ENCODE results near the gene HIGD1A. TPM values are rescaled to one million over a fixed set of nuclear protein-coding genes. Genes with fewer than 3 reads are reported as not detected.

The HIGD1A gene
- polyA plus RNA-seq, 3 donors = 44.3 to 246 (median 131) TPM

DNA sequence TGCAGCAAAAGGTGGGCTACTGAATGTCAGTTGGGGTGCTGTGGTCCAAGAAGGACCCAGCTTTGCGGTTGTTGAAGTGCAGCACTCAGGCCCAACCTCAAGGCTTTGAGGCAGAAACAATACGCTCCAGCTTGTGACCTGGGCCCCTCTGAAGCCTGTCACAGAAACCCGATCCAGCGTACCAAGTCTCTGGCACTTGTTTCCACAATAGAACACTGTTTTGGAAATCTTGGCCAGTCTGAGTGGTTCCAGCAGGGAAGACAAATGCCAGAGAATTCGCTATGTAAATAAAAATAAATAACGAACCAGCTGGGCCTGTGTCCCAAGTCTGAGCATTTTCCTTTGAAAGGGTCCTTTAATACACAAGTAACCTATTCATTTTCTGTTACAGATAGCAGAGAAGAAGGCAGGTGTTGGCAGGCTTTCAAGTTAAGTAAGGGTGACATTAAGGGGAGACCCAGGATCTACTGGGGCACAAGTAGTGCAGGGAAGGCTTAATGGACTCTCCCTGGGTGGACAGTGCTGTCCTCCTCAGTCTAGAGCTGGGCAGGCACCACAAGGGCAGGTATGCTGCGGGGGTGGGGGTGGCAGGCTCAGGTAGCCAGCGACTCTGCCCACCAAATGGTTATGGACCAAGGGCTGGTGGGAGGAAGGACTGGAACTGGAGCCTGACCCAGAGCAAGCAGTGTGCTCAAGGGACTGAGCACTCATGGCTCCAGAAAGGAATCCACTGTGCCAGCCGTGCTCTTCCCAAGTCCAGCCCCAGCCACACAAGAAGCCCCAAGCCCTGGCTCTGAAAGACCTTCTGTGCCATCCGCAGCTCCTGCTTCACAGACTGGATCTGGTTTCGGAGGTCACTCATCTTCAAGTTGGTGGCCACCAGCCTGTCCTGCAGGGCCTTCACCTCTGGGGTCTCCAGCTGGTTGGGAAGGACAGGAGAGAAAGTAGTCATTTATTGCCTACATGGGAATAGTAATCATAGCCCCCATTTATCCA is 57.5 kb downstream of the HIGD1A start:
- WGBS, 3 donors = 61 to 89% (median 84%) methylated on average over 11 of the region's 11 CpGs
- H3K27ac ChIP-seq (ENCODE audit: low read depth, low read length) = no peak overlapping the region

DNA sequence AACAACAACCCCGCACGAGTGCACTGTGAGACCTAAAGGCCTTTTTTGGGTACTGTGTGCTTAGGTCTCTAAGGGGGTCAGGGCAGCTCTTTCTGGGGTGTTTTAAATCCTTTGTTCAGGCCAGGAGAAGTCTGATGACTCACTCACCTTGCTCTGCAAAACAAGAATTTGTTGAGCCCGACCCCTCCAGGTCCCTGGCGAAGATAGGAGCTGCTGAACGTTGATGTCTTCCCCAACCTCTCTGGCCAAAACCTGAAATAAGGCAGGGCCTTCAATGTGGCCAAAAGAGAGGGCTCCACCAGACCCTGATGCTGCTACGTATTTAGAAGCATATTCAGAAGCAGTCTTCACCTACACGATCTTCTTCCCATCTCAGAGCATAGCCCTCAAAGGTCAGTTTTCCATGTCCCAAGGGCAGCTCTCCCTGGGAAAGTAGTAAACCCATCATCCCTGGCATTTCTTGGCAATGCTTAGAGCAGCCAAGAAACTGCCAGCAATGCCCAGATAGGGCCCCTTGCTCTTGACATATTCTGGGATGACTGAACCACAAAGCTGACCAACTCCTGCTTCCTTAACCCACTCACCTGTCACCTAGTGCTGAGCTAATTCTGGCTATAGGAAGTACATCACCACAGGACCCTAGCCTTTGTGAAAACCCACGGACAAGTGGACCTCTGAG is 58.4 kb downstream of the HIGD1A start:
- no peak overlapping the region for H3K27ac ChIP-seq (ENCODE audit: low read depth, low read length)

DNA sequence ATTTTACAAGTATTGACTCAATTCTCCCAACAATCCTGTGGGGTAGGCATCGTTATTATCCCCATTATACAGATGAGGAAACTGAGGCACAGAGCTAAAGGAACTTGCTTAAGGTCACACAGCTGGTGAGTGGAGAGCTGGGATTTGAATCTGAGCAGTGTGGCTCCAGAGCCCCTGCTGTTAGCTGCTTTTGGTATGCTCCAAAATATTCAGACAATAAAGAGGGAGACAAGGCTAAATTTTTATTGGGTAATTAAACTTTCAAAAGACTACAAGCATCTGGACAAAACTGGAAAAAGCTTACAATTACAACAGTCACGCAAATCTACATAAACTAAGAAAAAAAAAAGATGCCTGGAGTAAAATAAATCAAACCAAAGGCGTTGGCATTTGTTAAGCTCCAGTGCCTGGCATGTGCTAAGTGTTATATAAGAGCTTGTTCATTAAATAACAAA is 59.0 kb downstream of the HIGD1A start:
- WGBS, 3 donors = 82 to 91% (median 86%) methylated on average over 3 of the region's 3 CpGs
- H3K27ac ChIP-seq (ENCODE audit: low read depth, low read length) = no peak overlapping the region

More for the DNA sequence above, 58.4 kb downstream of the HIGD1A start:
- 71 to 85% (median 76%) methylated on average over 8 of the region's 8 CpGs for WGBS, 3 donors

DNA sequence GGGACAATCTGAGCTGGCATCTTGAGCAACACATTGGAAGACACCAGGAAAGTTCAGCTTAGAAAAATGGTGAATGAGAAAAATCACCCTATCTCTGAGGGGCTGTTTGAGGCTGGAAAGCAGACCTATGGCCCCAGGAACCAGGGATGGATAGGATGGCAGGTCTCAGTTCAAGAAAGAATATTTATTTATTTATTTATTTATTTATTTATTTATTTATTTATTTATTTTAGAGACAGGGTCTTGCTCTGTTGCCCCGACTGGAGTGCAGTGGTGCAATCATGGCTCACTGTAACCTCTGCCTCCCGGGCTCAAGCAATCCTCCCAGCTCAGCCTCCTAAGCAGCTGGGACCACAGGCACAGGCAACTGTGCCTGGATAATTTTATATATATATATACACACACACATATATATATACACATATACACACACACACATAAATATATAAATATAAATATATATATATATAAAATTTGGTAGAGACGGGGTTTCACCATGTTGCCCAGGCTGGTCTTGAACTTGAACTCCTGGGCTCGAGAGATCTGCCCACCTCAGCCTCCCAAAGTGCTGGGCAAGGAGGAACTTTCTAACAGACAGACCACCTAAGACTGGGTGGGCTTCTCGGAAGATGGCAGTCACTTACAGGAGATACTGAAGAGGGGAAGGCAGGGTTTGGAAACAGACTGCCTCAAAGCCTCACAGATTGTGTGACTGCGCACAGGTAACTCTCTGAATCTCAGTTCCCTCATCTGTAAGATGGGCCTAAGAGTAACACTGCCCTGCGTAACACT is 60.9 kb downstream of the HIGD1A start:
- H3K27ac ChIP-seq (ENCODE audit: low read depth, low read length) = no peak overlapping the region
- 90 to 95% (median 92%) methylated on average over 7 of the region's 7 CpGs for WGBS, 3 donors

DNA sequence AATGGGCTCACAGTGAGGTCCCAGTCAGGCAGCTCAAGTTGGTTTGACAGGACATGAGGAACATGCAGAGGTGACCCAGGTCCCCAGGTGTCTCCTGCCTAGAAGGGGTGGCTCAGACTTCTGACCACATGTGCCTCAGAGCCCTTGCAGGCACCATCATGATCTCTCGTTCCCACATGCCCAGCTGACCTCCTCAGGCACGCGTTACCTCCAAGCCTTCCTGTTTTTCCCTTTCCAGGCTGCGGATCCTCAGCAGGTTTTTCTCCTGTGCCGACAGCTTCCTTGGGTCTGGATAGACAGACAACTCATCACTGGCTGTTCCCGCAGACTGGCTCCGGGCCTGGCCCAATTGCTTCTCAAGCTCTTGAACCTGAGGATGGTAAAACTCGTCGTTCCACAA is 61.6 kb downstream of the HIGD1A start:
- H3K27ac ChIP-seq (ENCODE audit: low read depth, low read length) = no peak overlapping the region
- WGBS, 3 donors = 88 to 96% (median 94%) methylated on average over 9 of the region's 9 CpGs

DNA sequence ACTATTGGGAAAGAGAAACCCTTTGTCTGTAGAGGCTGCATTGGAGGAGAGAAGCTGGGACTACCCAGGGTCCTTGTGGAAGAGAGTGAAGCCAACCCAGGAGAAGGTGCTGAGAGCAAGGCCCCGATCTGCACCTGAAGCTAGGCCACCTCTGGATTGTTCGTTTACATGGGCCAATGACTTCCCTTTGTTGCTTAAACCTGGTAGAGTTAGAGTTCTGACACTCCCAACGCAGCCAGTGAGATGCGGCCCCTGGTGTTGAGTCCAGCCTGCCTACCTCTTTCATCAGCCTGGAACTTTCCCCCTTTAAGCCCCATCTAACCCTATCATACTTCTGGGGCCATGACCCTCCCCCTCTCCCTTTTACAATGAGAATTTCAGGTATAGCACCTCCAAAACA is 62.0 kb downstream of the HIGD1A start:
- no peak overlapping the region for H3K27ac ChIP-seq (ENCODE audit: low read depth, low read length)
- WGBS, 3 donors = 81 to 88% (median 87%) methylated on average over 4 of the region's 4 CpGs

DNA sequence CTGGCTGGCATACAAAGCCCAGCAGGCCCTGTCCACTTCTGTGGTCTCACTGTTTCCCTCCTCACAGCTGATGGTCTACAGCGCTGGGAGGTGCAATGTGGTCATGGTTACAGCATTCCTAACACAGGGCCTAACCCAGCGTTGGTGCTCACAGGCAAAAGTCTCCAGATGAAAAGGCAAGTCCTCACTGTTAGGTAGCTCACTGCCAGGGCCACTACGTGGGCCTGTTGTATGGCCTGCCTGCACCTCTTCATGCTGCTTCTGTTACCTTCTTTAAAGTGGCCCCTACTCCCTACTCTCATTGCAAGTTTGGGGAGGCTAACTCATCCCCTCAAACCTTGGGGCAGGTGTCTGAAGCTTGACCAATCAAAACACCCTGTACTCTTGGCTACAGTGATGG is 62.5 kb downstream of the HIGD1A start:
- 83 to 96% (median 91%) methylated on average over 3 of the region's 3 CpGs for WGBS, 3 donors
- H3K27ac ChIP-seq (ENCODE audit: low read depth, low read length) = no peak overlapping the region

DNA sequence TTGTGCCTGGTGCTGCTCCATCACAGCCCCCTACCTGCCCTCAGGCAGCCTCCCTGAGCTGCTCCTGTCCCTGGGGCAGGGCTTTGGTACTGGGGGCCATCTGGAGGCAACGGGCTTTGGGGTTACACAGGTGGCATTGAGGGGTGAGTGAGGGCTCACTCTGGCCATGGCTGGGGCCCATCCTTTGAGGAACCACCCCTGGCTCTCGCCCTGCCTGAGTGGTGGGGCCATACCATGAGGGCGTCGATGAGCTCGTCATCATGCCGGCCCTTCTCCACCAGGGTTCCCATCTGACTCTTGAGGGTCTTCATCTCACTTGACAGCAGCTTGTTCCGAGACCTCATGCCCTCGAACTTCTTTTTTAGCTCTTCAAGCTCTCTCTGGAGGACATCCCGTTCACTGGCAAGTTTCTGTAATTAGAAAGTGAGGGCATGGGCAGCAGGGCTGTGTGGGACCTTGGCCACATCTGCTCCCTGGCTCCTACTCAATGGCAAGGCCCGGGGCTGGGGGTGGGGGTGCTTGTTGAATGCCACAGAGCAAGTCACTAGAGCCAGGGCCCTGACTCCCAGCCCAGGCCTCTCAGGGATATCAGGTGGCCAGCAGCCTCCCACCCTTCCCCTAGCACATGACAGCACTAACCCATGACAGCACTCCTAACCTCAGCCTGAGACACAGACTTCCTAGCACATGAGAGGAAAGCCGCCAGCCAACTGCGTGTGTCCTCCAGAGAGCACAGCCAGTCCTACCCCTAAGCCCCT is 64.7 kb downstream of the HIGD1A start:
- H3K27ac ChIP-seq (ENCODE audit: low read depth, low read length) = no peak overlapping the region

DNA sequence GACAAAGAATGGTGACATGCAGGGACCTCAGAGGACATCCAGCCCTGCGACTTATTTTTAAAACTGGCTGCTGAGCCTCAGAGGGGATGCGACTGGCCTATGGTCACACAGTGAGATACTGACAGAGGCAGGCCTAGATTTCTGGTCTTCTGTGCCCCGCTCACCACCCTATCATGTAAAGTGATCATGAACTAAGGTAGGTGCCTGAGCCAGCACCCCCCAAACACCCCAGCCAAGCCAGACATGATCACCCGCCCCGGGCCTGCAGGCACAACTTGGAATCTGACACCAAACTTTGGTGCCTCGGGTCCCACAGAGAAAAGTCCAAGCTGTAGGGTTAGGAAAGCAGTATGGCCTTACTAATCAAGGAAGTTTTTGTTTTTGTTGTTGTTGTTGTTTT is 67.8 kb downstream of the HIGD1A start:
- H3K27ac ChIP-seq (ENCODE audit: low read depth, low read length) = no peak overlapping the region
- whole genome bisulfite sequencing, 3 donors = 87 to 91% (median 90%) methylated on average over 6 of the region's 6 CpGs

More for the DNA sequence above, 64.7 kb downstream of the HIGD1A start:
- WGBS, 3 donors = 87 to 88% (median 87%) methylated on average over 12 of the region's 12 CpGs

DNA sequence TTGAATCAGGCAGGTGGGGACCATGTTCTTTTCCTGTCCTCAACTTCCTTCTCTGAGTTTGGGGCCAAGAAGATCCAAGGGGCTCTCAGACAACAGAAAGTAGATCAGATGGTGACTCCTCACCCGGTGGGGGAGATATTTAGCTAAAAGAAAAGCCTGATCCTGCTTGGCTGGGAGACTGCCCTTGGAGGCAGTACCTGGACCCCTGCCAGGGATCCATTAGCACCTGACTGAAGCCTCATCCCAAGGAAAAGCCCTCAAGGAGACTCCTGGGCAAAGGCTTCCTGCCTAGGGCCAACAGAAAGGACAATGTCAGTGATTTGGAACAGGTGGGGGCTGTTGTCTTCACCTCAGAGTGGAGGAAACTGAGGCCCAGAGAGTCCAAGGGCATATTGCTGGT is 68.2 kb downstream of the HIGD1A start:
- H3K27ac ChIP-seq (ENCODE audit: low read depth, low read length) = no peak overlapping the region
- WGBS, 3 donors = 36 to 50% (median 48%) methylated on average over 1 of the region's 1 CpG

DNA sequence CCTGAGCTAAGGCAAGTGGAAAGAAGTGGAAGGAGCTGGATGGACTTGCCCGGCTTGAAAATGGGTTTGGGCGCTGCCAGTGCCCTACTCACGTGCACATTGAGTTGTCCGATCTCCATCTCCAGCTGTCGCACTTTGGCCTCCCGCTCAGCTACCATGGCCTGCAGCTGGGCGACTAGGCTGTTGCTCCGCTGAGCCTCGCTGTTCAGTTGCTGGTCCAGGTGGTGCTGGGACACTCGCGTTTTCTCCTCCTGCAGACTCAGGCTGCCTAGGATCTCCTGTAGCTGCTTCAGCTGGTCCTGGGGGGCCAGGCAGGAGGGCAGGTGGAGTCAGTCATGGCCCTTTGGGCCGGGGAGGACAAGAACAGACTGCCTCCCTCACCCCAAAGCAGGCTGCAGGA is 68.7 kb downstream of the HIGD1A start:
- H3K27ac ChIP-seq (ENCODE audit: low read depth, low read length) = no peak overlapping the region
- WGBS, 3 donors = 93 to 96% (median 94%) methylated on average over 12 of the region's 12 CpGs

DNA sequence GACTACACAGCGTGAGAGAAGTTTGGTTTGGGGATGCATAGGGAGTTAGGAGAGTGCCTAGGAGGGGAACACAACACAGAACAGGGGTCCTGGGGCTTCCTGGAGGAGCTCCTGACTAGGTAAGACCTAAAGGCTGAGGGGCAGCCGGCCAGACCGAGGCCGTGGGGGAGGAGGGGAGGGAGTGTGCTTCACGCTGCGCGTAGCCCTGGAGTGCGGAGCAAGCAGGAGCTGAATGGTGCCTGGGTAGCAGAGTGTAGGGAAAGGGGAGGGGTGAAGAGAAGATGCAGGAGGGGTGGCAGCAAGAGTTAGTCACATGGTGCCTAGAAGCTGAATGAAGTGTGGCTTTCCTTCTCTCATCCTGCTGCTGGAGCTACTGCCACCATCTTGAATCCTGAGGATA is 69.3 kb downstream of the HIGD1A start:
- no peak overlapping the region for H3K27ac ChIP-seq (ENCODE audit: low read depth, low read length)
- WGBS, 3 donors = 74 to 81% (median 77%) methylated on average over 8 of the region's 8 CpGs

DNA sequence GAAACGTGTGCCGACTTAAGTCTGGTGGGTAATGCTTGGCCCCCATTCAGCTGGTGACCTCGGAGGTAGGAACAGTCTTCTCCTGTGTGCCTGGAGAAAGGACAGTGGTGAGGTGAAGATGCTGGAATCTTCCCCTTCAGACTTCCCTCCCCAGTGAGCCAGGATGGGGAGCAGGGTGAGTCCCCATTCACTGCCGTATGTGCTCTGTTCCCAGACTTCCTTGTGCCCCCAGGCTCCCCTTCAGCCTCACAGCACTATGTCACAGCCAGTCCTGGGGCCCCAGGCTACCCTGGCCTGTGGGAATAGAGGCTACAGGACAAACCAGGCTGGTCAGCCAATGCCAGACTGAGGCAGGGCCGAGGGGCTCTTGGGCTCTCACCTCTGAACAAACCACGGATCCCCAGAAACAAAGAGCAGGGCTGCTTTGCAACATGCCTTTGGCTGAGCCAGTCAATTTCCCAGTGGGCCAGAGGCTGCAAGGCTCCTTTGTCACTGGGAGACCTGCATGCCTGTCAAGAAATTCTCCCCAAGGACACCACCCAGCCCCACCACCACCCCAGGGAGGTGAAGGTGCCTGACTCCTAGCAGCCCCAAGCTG is 69.9 kb downstream of the HIGD1A start:
- H3K27ac ChIP-seq (ENCODE audit: low read depth, low read length) = no peak overlapping the region
- WGBS, 3 donors = 79 to 85% (median 83%) methylated on average over 6 of the region's 6 CpGs

DNA sequence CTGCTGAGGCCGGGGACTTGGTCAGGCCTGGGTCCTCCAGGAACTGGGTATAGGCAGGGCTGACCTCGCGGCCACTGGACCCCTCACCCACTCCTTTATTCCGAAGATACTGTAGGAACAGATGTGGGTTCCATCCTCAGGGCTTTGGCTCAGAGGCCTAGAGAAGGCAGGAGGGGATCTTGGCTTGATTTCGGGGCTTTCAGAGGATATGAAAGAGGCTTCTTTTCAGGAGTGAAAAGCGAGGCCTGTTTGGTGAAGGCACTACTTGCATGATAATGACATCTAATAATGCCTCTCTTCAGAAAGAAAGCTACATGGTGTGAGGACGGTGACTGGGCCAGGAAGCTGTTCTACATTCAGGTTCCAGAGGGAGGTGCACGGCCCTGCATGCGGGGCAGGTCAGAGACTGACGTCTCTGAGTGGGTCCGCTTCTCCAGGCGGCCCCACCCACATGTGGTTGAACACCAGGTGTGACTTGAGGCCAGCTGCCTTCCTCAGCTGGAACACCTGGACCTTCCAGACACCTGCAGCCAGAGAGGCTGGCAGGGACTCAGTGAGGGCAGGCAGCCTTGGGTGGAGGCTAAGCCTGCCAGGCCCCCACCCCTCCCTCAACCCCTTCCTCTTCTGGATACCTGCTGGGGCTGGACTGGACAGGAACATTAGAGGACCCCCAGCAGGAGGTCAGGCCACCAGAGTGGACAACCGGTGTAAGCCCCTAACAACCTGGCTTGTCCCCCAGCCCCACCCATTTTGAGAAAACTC is 70.6 kb downstream of the HIGD1A start:
- no peak overlapping the region for H3K27ac ChIP-seq (ENCODE audit: low read depth, low read length)
- WGBS, 3 donors = 81 to 89% (median 88%) methylated on average over 13 of the region's 13 CpGs

All from adipose tissue (tissue), 3 donors.